HFF-Myc (cell line): Measurements from ENCODE around the gene CBARP.

ENCODE experiments used
- DNase-seq: peaks from one replicate; pipeline ENCODE4 v3.0.0-alpha.2; 2011; ENCODE audit warnings: low read depth; ENCODE audit errors: extremely low read depth
- H3K4me3 ChIP-seq: replicated peaks from 2 replicates; pipeline ENCODE4 v1.5.1; 2011; ENCODE audit warnings: low read depth, mild to moderate bottlenecking, control low read depth, low read length
- TF ChIP-seq, protein P1 (sequence below): IDR thresholded peaks from 2 replicates; pipeline ENCODE4 v1.5.1; 2012; ENCODE audit warnings: mild to moderate bottlenecking, low read depth, low read length, control low read depth; ENCODE audit errors: missing control alignments

CBARP gene

DNA sequence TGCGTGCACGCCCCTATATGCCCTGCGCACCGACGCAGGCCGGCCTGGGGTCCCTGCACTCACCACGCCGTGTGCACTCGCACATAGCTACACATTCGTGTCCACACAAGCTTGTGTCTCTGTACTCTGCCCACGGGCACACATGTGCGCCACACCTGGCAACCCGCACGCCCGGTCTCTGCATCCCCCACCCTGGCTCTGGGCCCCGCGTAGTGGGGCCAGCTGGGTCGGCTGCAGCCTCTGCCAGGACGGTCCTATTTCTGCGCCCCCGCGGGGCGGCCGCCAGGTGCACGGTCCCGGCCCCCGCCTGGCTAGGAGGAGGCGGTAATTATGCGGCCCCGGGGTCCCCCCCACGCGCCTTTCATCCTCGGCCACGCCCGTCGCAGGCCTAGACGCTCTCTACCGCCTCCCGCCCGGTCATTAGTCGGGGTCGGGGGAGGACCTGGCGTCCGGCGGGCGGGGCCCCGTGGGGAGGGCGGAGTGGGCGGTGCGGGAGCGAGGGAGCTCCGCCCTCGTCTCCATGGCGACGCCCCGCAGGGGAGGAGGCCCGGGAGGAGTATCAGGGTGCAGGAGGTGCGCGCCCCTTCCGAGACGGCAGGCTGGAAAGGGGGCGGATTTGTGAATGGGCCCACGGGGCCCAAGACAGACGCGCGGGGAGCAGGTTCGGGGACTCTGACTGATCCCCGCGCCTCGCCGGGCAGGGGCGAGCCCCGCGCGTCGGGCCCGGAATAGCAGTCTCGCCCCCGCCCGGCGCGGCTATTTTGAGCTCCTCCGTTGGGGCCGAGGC lies 28.5 kb upstream of the CBARP start:
- H3K4me3 ChIP-seq = peak overlapping the region; percentile 43

DNA sequence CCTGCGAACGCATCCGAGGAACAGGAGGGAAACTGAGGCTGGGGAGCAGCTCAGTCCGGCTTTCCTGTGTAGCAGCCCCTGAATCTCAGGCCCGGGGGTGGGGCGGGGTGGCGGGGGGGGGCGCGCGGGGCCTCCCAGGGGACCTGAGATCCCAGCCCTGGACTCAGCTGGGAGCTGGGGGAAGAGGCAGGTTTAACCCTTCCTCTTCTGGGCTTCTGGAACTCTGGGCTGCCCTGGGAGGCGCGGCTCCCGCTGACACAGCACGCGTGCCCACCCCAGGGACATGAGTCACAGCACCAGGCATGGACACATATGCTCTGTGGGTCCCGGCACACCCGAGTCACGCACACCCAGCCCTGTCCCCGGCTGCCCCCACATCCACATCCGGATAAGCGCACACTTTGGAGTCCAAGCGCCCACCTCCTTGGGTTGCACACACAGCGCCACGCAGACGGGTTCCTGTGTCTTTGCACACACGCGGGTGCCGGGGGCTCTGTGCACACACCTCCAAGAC lies 27.9 kb upstream of the CBARP start:
- TF ChIP-seq, protein P1, sequence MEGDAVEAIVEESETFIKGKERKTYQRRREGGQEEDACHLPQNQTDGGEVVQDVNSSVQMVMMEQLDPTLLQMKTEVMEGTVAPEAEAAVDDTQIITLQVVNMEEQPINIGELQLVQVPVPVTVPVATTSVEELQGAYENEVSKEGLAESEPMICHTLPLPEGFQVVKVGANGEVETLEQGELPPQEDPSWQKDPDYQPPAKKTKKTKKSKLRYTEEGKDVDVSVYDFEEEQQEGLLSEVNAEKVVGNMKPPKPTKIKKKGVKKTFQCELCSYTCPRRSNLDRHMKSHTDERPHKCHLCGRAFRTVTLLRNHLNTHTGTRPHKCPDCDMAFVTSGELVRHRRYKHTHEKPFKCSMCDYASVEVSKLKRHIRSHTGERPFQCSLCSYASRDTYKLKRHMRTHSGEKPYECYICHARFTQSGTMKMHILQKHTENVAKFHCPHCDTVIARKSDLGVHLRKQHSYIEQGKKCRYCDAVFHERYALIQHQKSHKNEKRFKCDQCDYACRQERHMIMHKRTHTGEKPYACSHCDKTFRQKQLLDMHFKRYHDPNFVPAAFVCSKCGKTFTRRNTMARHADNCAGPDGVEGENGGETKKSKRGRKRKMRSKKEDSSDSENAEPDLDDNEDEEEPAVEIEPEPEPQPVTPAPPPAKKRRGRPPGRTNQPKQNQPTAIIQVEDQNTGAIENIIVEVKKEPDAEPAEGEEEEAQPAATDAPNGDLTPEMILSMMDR = no peak
- peak; percentile 45 for DNase-seq
- H3K4me3 ChIP-seq = peak overlapping the region; percentile 43

More for the DNA sequence above, 28.5 kb upstream of the CBARP start:
- DNase-seq = peak; percentile 30
- TF ChIP-seq, protein P1 = no peak

DNA sequence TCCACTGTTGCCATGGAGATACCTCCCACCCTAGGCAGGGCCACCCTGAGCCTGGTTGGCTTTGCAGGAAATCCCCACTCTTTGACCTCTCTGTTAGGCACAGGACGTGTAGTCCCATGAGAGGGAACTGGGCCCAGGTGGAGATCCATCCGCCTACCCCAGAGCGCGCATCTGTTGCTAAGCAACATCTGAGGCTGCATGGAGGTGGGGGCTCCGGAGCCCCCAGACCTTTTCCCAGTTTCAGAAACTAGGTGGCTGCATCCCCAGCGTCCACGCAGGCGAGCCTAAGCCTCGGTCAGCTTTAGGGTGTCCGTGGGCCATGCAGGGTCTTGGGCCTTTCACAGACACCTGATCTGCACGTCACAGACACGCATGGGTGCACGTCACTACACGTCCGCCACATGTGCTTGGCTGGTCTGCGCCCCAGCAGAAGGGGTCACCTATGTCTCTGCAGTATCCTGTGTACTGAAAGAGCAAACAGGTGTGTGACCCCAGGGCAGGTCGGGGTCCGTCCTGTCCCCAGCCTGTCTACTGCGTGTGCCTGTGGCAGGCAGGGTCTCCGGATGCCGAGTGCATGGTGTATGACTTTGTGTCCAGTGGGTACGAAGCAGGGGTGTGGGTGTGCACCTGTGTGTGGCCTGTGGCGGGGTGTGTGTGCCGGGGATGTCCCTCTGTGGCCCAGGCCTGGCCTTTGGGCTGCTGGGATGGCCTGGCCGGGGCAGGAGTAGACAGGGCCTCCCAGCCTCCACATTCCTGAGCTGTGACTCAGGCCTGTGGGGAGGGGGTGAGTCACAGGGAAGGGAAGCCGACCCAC lies 27.2 kb upstream of the CBARP start:
- no peak overlapping the region for H3K4me3 ChIP-seq
- peak; percentile 51 for DNase-seq
- TF ChIP-seq, protein P1 = no peak

DNA sequence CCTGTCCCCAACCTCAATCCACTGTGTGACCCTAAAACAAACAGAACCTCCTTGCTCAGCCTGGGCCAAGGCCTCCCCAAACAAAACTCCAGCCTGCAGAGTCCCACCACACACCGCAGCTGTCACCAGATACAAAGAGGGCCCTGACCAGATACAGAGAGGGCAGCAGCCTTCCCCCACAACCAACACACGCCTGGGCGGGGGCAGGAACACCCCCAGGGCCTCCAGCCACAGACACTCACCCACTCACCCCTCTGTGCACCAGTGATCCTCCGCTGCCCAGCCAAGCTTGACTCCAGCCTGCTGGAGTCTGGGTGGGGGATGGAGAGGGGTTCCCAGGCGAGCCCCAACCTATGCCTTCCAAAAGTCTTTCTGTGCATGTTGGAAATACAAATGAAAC lies 25.4 kb upstream of the CBARP start:
- no peak for DNase-seq
- peak overlapping the region; percentile 70; the same call in 1 of the 2 replicates for H3K4me3 ChIP-seq
- TF ChIP-seq, protein P1 = no peak

DNA sequence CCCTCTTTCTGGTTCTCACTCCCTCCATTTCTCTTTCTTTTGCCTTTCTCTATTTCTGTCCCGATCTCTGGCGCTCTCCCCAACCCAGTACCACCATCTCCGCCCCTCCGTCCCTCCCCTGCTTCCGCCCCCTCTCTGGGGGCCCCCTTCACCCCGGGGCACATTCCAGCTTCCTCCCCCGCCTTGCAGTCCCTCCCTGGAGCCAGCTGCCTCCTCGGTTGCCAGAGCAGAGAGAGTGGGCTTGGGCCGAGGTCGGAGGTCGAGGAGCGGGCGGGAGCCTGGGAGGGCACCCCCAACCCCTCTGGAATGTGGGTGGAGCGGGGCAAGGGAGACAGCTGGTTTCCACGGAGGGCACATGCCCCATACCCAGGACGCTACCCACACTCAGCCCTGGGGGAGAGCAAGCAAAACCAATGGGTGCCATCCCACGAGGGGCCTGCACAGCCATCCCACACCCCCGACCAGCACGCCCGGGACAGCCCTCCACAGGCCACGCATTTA lies 24.9 kb upstream of the CBARP start:
- DNase-seq = no peak
- peak overlapping the region; percentile 70 for H3K4me3 ChIP-seq

More for the DNA sequence above, 24.9 kb upstream of the CBARP start:
- TF ChIP-seq, protein P1 = no peak
